KBM-7 (cell line): Measurements from ENCODE around the gene MYO18B.

Experiments
- DNase-seq: peaks from one replicate; pipeline ENCODE4 v3.0.0-alpha.2; 2015
- in situ Hi-C: fragments of 300-500 bp; cut with MboI; formaldehyde crosslinking; loops from 2 replicates; pipeline ENCODE4 v1.14.3; 2020; ENCODE audit warnings: low sequenced_read_pairs, low pct_unique_long_range_greater_than_20kb, mixed read lengths

MYO18B gene

DNA sequence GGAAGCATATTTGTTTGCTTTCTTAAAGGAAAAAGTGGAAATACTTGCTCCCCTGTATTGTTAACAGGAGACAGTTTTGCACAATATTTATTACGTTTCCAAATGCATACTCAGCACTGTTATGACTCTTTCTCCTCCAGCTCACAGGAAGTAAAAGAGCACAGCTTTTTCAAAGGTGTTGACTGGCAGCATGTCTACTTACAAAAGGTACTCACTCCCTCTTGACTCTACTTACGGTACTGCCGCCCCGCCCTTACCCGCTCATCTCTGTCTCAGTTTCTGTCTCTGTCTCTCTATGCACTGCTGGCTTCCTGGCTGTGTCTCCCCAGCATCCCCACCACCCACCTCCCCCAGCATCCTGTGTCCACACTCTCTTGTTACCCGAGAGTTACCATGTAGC lies 32.2 kb upstream of the MYO18B start:
- in situ Hi-C loops = no loop called here
- DNase-seq = no peak

- no peak for DNase-seq
- in situ Hi-C loops = no loop called here
Observed at GRCh38 chr22:25710501-25710900, 31.5 kb upstream of the MYO18B start.

DNA sequence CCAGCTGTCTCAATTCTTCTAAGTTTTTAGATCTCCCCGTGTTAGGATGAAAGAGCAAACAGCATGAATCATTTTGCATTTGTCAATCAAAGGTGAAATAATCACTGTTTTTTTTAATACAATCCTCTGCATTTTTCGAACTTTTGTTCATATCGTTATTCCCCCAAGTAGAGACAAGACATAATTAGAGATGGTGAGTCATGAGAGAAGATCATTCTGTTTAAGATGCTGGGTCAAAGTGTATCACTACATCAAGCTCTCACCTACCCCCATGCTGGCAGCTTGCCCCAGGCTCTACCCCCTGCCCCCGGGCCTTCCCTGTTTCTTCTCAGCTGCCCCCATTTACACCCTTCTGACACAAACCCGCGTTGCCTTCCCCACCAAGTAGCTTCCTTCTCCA lies 30.5 kb upstream of the MYO18B start:
- no peak for DNase-seq
- in situ Hi-C loops = no loop called here

DNA sequence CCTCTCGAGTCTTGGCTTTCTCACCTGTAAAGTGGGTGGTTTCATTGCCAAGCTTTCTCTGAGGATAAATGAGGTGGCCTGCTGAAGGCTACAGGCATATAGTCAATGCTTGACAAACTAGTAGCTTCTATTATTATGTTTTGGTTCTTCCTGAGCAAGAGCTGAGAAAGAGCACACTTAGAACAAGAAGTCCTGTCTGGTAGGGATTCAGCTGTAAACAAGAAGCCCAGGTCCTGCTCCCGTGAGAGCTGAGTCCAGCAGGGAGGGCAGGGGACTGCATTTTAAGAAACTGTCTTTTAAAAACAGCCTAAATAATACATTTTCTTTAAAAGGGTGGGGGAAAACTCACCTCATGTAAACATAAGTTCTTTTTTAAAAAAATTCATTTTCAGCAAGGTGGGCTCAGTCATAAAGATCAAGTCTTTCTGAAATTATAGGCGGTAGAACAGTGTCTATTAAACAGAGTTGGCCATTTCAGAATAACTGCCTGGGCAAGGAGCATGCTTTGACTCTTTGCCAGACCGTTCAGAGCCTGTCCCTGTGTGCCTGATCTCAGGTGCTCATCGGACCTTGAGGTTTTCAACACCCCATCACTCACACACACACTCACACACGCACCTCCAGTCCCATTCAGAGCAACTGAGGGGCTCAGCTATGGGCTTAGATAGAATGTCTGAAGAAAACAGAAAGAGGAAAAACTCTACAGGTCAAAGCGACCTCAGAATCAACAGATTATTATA lies 29.2 kb upstream of the MYO18B start:
- no peak for DNase-seq
- in situ Hi-C loops = no loop called here

GRCh38 chr22:25714070-25714469 lies 27.9 kb upstream of the MYO18B start:
- in situ Hi-C loops = no loop called here
- no peak for DNase-seq

DNA sequence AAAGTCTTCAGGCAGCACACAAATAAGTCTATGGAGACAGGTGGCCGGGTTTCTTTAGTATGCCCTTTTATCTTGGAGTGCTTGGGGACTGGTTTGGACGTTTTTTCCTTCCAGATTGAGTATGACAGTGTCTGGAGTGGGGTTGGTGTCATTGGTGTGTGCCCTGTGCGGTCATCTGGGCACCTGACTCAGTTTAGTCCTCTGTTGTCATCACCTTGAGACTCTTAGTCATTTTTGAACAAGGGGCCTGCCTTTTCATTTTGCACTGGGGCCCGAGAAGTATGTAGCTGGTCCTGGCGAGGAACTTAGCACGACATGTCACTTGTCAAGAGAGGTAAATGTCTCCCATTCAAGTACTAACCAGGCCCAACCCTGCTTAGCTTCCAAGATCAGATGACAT lies 27.2 kb upstream of the MYO18B start:
- in situ Hi-C loops = no loop called here
- no peak for DNase-seq

DNA sequence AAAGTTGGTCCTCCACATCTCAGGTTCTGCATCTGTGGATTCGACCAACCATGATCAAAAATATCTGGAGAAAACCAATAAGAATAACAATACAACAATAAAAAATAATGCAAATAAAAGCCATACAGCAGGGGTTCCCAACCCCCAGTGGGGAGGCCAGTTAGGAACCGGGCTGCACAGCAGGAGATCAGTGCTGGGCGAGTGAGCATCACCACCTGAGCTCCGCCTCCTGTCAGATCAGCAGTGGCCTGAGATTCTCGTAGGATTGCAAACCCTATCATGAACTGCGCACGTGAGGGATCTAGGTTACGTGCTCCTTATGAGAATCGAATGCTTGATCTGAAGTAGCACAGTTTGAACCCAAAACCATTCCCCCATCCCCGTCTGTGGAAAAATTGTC lies 25.4 kb upstream of the MYO18B start:
- in situ Hi-C loops = no loop called here

GRCh38 chr22:25718135-25718840 lies 23.7 kb upstream of the MYO18B start:
- in situ Hi-C loops = no loop called here
- DNase-seq = no peak

More for the DNA sequence above, 25.4 kb upstream of the MYO18B start:
- DNase-seq = no peak

GRCh38 chr22:25722223-25722622 lies 19.8 kb upstream of the MYO18B start:
- no peak for DNase-seq
- in situ Hi-C loops = no loop called here

DNA sequence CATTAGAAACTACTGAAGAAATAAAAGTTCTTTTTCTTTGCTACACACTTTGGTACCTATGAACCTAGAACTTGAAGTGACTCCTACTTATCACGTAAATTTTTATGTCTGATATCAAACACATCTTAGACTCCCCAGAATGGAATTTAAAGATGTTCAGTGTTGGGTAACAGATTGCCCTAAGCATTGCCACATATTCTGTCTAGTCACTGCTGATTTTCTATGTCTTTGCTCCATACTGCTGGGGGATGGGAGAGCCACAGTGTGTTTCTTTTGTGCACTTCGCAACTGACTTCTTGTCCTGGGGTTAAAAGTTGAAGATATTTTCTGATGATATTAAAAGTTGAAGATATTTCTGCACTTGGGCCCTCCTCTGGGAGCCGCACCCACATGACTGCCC lies 19.4 kb upstream of the MYO18B start:
- no peak for DNase-seq
- in situ Hi-C loops = no loop called here

GRCh38 chr22:25726241-25726640 lies 15.7 kb upstream of the MYO18B start:
- in situ Hi-C loops = no loop called here
- DNase-seq = no peak

GRCh38 chr22:25728071-25728470 lies 13.9 kb upstream of the MYO18B start:
- in situ Hi-C loops = no loop called here
- no peak for DNase-seq

DNA sequence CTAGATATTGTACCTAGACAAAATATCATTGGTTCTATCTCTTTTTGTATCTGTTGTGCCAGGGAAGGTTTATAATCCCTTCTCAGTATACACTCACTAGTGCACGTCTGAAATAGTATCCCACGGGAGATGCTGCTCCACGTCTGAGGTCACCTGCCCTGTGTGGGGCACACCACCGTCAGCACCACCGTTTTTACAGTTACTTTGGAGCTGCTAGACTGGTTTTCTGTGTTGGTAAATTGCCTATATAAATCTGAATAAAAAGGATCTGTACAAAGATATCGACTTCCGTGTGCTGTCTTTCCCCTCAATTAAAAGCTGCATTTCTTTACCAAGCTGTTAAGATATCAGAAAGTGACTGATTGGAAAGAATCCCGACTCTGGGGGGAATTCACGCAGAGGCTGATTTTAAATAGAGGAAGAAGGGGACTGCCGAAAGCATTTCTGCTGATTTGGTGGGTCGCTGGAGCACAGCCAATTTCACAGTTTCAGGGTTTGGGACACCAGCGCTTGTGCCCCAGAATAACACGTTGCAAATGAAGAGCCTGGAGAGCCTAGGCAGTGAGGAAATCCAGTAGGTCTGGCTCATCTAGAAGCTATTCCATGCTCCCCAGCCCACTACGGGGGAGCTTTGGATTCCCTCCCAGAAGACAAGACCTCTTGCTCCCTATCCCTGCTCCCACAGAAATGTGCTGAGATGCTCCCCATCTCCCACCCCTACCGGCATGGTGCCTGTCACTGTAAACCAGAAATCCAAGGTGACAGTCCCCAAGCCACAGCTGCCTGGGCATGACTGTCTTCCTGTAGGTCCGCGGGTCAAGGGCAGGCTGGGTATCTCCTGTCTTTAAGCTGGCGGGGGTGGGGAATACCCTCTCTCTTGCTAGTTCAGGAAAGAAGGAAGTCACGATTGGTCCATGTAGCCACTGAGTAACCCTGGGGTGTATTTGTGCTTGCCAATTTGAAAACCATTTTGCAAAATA lies 12.7 kb upstream of the MYO18B start:
- in situ Hi-C loops = no loop called here
- DNase-seq = no peak

GRCh38 chr22:25735650-25736049 lies 6.3 kb upstream of the MYO18B start:
- no peak for DNase-seq
- in situ Hi-C loops = no loop called here

GRCh38 chr22:25736378-25737011 lies 5.5 kb upstream of the MYO18B start:
- DNase-seq = peak; percentile 48
- in situ Hi-C loops = no loop called here

DNA sequence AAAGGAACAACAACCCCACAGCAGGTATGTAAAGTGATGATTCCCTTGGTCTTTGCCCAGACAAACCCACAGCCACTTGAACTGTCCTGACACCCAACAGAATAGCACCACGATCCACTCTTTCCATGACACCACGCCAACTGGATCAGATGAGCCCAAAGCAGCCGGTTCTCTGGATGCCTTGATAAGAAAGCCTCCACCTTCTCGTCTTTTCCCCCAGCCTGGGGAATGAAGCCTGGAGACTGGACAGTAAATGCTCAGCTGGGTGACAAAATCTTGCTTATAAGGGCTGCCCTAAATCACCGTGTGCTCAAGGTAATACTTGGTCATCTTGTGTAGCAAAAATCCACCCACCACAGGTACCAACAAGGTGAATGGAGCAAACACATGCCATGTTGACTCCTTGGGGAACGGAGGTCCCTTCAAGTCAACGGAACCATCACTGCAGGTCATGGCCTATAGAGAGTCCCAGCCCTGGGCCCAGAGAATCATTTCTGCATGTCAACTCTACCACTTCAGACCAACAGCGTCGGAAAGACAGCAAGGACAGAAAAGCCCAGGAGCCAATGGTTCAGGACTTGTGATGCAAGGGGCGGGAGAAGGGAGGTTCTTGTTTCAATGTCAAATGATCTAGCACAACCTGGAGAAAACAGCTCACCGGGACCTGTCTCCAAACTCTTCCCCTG lies 2.2 kb upstream of the MYO18B start:
- in situ Hi-C loops = no loop called here
- no peak for DNase-seq

GRCh38 chr22:25742918-25743708 lies 1.1 kb downstream of the MYO18B start:
- no peak for DNase-seq

GRCh38 chr22:25744694-25745093 lies 2.7 kb downstream of the MYO18B start:
- no peak for DNase-seq
- in situ Hi-C loops = no loop called here

More at GRCh38 chr22:25742918-25743708, 1.1 kb downstream of the MYO18B start:
- in situ Hi-C loops = no loop called here
